ENCODE measurements around the gene MALAT1.

Gene MALAT1

DNA sequence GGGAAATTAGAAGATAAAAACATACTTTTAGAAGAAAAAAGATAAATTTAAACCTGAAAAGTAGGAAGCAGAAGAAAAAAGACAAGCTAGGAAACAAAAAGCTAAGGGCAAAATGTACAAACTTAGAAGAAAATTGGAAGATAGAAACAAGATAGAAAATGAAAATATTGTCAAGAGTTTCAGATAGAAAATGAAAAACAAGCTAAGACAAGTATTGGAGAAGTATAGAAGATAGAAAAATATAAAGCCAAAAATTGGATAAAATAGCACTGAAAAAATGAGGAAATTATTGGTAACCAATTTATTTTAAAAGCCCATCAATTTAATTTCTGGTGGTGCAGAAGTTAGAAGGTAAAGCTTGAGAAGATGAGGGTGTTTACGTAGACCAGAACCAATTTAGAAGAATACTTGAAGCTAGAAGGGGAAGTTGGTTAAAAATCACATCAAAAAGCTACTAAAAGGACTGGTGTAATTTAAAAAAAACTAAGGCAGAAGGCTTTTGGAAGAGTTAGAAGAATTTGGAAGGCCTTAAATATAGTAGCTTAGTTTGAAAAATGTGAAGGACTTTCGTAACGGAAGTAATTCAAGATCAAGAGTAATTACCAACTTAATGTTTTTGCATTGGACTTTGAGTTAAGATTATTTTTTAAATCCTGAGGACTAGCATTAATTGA lies 1.0 kb downstream of the MALAT1 start:
- Histone ChIP-seq H3K27me3 (ENCODE audit: control insufficient read depth in 1 of 2, insufficient read depth in 2 of 2, low read length in 2 of 2) (no peaks in the 10 kb centered on the region), H3K4me3 (ENCODE audit: low read depth in 1 of 2, low read length in 2 of 2) (peak overlapping the region; percentile 91 to 99), H3K9ac (ENCODE audit: low read depth in 1 of 2, low read length in 2 of 2) (peak overlapping the region; percentile 86 to 100), H3K4me1 (ENCODE audit: control insufficient read depth in 1 of 2, insufficient read depth in 2 of 2, low read length in 2 of 2) (peaks cover 19 to 20% of the 10 kb centered on the region in 2 donors), H3K27ac (ENCODE audit: low read depth, low read length) (peak overlapping the region; percentile 97), H3K9me3 (ENCODE audit: control insufficient read depth in 1 of 2, low read length in 2 of 2) (no peaks in the 10 kb centered on the region), H3K36me3 (ENCODE audit: control insufficient read depth in 1 of 2, insufficient read depth in 2 of 2, low read length in 2 of 2) (peaks cover 40 to 48% of the 10 kb centered on the region in 2 donors)

DNA sequence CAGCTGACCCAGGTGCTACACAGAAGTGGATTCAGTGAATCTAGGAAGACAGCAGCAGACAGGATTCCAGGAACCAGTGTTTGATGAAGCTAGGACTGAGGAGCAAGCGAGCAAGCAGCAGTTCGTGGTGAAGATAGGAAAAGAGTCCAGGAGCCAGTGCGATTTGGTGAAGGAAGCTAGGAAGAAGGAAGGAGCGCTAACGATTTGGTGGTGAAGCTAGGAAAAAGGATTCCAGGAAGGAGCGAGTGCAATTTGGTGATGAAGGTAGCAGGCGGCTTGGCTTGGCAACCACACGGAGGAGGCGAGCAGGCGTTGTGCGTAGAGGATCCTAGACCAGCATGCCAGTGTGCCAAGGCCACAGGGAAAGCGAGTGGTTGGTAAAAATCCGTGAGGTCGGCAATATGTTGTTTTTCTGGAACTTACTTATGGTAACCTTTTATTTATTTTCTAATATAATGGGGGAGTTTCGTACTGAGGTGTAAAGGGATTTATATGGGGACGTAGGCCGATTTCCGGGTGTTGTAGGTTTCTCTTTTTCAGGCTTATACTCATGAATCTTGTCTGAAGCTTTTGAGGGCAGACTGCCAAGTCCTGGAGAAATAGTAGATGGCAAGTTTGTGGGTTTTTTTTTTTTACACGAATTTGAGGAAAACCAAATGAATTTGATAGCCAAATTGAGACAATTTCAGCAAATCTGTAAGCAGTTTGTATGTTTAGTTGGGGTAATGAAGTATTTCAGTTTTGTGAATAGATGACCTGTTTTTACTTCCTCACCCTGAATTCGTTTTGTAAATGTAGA lies 1.7 kb downstream of the MALAT1 start:
- peak overlapping the region; percentile 86 to 100 for H3K9ac ChIP-seq (ENCODE audit: low read depth in 1 of 2, low read length in 2 of 2)
- peaks cover 27% of the 10 kb centered on the region in 2 donors for H3K4me1 ChIP-seq (ENCODE audit: control insufficient read depth in 1 of 2, insufficient read depth in 2 of 2, low read length in 2 of 2)
- H3K27ac ChIP-seq (ENCODE audit: low read depth, low read length), result peak overlapping the region; percentile 97
- H3K36me3 ChIP-seq (ENCODE audit: control insufficient read depth in 1 of 2, insufficient read depth in 2 of 2, low read length in 2 of 2), result peaks cover 47 to 55% of the 10 kb centered on the region in 2 donors
- H3K4me3 ChIP-seq (ENCODE audit: low read depth in 1 of 2, low read length in 2 of 2), result peak overlapping the region; percentile 91 to 99
- no peaks in the 10 kb centered on the region for H3K9me3 ChIP-seq (ENCODE audit: control insufficient read depth in 1 of 2, low read length in 2 of 2)
- no peaks in the 10 kb centered on the region for H3K27me3 ChIP-seq (ENCODE audit: control insufficient read depth in 1 of 2, insufficient read depth in 2 of 2, low read length in 2 of 2)

DNA sequence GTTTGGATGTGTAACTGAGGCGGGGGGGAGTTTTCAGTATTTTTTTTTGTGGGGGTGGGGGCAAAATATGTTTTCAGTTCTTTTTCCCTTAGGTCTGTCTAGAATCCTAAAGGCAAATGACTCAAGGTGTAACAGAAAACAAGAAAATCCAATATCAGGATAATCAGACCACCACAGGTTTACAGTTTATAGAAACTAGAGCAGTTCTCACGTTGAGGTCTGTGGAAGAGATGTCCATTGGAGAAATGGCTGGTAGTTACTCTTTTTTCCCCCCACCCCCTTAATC lies 2.3 kb downstream of the MALAT1 start:
- H3K36me3 ChIP-seq (ENCODE audit: control insufficient read depth in 1 of 2, insufficient read depth in 2 of 2, low read length in 2 of 2), result peaks cover 53 to 61% of the 10 kb centered on the region in 2 donors
- no peaks in the 10 kb centered on the region for H3K9me3 ChIP-seq (ENCODE audit: control insufficient read depth in 1 of 2, low read length in 2 of 2)
- no peaks in the 10 kb centered on the region for H3K27me3 ChIP-seq (ENCODE audit: control insufficient read depth in 1 of 2, insufficient read depth in 2 of 2, low read length in 2 of 2)
- peak overlapping the region; percentile 86 to 100 for H3K9ac ChIP-seq (ENCODE audit: low read depth in 1 of 2, low read length in 2 of 2)
- H3K27ac ChIP-seq (ENCODE audit: low read depth, low read length), result peak overlapping the region; percentile 97
- H3K4me1 ChIP-seq (ENCODE audit: control insufficient read depth in 1 of 2, insufficient read depth in 2 of 2, low read length in 2 of 2), result peaks cover 29 to 30% of the 10 kb centered on the region in 2 donors
- H3K4me3 ChIP-seq (ENCODE audit: low read depth in 1 of 2, low read length in 2 of 2), result peak overlapping the region; percentile 91 to 99

DNA sequence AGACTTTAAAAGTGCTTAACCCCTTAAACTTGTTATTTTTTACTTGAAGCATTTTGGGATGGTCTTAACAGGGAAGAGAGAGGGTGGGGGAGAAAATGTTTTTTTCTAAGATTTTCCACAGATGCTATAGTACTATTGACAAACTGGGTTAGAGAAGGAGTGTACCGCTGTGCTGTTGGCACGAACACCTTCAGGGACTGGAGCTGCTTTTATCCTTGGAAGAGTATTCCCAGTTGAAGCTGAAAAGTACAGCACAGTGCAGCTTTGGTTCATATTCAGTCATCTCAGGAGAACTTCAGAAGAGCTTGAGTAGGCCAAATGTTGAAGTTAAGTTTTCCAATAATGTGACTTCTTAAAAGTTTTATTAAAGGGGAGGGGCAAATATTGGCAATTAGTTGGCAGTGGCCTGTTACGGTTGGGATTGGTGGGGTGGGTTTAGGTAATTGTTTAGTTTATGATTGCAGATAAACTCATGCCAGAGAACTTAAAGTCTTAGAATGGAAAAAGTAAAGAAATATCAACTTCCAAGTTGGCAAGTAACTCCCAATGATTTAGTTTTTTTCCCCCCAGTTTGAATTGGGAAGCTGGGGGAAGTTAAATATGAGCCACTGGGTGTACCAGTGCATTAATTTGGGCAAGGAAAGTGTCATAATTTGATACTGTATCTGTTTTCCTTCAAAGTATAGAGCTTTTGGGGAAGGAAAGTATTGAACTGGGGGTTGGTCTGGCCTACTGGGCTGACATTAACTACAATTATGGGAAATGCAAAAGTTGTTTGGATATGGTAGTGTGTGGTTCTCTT lies 2.8 kb downstream of the MALAT1 start:
- Histone ChIP-seq H3K4me3 (ENCODE audit: low read depth in 1 of 2, low read length in 2 of 2) (peak overlapping the region; percentile 91 to 99), H3K9ac (ENCODE audit: low read depth in 1 of 2, low read length in 2 of 2) (peak overlapping the region; percentile 86 to 100), H3K27me3 (ENCODE audit: control insufficient read depth in 1 of 2, insufficient read depth in 2 of 2, low read length in 2 of 2) (no peaks in the 10 kb centered on the region), H3K9me3 (ENCODE audit: control insufficient read depth in 1 of 2, low read length in 2 of 2) (no peaks in the 10 kb centered on the region), H3K4me1 (ENCODE audit: control insufficient read depth in 1 of 2, insufficient read depth in 2 of 2, low read length in 2 of 2) (peaks cover 28% of the 10 kb centered on the region in 2 donors), H3K36me3 (ENCODE audit: control insufficient read depth in 1 of 2, insufficient read depth in 2 of 2, low read length in 2 of 2) (peaks cover 58 to 64% of the 10 kb centered on the region in 2 donors), H3K27ac (ENCODE audit: low read depth, low read length) (peak overlapping the region; percentile 97)

DNA sequence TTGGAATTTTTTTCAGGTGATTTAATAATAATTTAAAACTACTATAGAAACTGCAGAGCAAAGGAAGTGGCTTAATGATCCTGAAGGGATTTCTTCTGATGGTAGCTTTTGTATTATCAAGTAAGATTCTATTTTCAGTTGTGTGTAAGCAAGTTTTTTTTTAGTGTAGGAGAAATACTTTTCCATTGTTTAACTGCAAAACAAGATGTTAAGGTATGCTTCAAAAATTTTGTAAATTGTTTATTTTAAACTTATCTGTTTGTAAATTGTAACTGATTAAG lies 3.4 kb downstream of the MALAT1 start:
- Histone ChIP-seq H3K9ac (ENCODE audit: low read depth in 1 of 2, low read length in 2 of 2) (peak overlapping the region; percentile 86 to 100), H3K4me1 (ENCODE audit: control insufficient read depth in 1 of 2, insufficient read depth in 2 of 2, low read length in 2 of 2) (peaks cover 25 to 28% of the 10 kb centered on the region in 2 donors), H3K27ac (ENCODE audit: low read depth, low read length) (peak overlapping the region; percentile 97), H3K9me3 (ENCODE audit: control insufficient read depth in 1 of 2, low read length in 2 of 2) (no peaks in the 10 kb centered on the region), H3K4me3 (ENCODE audit: low read depth in 1 of 2, low read length in 2 of 2) (peak overlapping the region; percentile 91 to 99), H3K27me3 (ENCODE audit: control insufficient read depth in 1 of 2, insufficient read depth in 2 of 2, low read length in 2 of 2) (no peaks in the 10 kb centered on the region), H3K36me3 (ENCODE audit: control insufficient read depth in 1 of 2, insufficient read depth in 2 of 2, low read length in 2 of 2) (peaks cover 59 to 64% of the 10 kb centered on the region in 2 donors)

DNA sequence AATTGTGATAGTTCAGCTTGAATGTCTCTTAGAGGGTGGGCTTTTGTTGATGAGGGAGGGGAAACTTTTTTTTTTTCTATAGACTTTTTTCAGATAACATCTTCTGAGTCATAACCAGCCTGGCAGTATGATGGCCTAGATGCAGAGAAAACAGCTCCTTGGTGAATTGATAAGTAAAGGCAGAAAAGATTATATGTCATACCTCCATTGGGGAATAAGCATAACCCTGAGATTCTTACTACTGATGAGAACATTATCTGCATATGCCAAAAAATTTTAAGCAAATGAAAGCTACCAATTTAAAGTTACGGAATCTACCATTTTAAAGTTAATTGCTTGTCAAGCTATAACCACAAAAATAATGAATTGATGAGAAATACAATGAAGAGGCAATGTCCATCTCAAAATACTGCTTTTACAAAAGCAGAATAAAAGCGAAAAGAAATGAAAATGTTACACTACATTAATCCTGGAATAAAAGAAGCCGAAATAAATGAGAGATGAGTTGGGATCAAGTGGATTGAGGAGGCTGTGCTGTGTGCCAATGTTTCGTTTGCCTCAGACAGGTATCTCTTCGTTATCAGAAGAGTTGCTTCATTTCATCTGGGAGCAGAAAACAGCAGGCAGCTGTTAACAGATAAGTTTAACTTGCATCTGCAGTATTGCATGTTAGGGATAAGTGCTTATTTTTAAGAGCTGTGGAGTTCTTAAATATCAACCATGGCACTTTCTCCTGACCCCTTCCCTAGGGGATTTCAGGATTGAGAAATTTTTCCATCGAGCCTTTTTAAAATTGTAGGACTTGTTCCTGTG lies 3.9 kb downstream of the MALAT1 start:
- Histone ChIP-seq H3K27ac (ENCODE audit: low read depth, low read length) (peak overlapping the region; percentile 83), H3K4me3 (ENCODE audit: low read depth in 1 of 2, low read length in 2 of 2) (peak overlapping the region; percentile 91 to 99), H3K4me1 (ENCODE audit: control insufficient read depth in 1 of 2, insufficient read depth in 2 of 2, low read length in 2 of 2) (peaks cover 27 to 28% of the 10 kb centered on the region in 2 donors), H3K9me3 (ENCODE audit: control insufficient read depth in 1 of 2, low read length in 2 of 2) (no peaks in the 10 kb centered on the region), H3K27me3 (ENCODE audit: control insufficient read depth in 1 of 2, insufficient read depth in 2 of 2, low read length in 2 of 2) (no peaks in the 10 kb centered on the region), H3K36me3 (ENCODE audit: control insufficient read depth in 1 of 2, insufficient read depth in 2 of 2, low read length in 2 of 2) (peaks cover 59 to 64% of the 10 kb centered on the region in 2 donors), H3K9ac (ENCODE audit: low read depth in 1 of 2, low read length in 2 of 2) (peak overlapping the region; percentile 86 to 100)

DNA sequence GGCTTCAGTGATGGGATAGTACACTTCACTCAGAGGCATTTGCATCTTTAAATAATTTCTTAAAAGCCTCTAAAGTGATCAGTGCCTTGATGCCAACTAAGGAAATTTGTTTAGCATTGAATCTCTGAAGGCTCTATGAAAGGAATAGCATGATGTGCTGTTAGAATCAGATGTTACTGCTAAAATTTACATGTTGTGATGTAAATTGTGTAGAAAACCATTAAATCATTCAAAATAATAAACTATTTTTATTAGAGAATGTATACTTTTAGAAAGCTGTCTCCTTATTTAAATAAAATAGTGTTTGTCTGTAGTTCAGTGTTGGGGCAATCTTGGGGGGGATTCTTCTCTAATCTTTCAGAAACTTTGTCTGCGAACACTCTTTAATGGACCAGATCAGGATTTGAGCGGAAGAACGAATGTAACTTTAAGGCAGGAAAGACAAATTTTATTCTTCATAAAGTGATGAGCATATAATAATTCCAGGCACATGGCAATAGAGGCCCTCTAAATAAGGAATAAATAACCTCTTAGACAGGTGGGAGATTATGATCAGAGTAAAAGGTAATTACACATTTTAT lies 4.6 kb downstream of the MALAT1 start:
- peak overlapping the region; percentile 83 for H3K27ac ChIP-seq (ENCODE audit: low read depth, low read length)
- H3K9ac ChIP-seq (ENCODE audit: low read depth in 1 of 2, low read length in 2 of 2), result peak overlapping the region; percentile 86 to 100
- H3K4me1 ChIP-seq (ENCODE audit: control insufficient read depth in 1 of 2, insufficient read depth in 2 of 2, low read length in 2 of 2), result peaks cover 27 to 28% of the 10 kb centered on the region in 2 donors
- H3K27me3 ChIP-seq (ENCODE audit: control insufficient read depth in 1 of 2, insufficient read depth in 2 of 2, low read length in 2 of 2), result no peaks in the 10 kb centered on the region
- H3K9me3 ChIP-seq (ENCODE audit: control insufficient read depth in 1 of 2, low read length in 2 of 2), result no peaks in the 10 kb centered on the region
- peak overlapping the region; percentile 91 to 99 for H3K4me3 ChIP-seq (ENCODE audit: low read depth in 1 of 2, low read length in 2 of 2)
- H3K36me3 ChIP-seq (ENCODE audit: control insufficient read depth in 1 of 2, insufficient read depth in 2 of 2, low read length in 2 of 2), result peaks cover 59 to 64% of the 10 kb centered on the region in 2 donors

DNA sequence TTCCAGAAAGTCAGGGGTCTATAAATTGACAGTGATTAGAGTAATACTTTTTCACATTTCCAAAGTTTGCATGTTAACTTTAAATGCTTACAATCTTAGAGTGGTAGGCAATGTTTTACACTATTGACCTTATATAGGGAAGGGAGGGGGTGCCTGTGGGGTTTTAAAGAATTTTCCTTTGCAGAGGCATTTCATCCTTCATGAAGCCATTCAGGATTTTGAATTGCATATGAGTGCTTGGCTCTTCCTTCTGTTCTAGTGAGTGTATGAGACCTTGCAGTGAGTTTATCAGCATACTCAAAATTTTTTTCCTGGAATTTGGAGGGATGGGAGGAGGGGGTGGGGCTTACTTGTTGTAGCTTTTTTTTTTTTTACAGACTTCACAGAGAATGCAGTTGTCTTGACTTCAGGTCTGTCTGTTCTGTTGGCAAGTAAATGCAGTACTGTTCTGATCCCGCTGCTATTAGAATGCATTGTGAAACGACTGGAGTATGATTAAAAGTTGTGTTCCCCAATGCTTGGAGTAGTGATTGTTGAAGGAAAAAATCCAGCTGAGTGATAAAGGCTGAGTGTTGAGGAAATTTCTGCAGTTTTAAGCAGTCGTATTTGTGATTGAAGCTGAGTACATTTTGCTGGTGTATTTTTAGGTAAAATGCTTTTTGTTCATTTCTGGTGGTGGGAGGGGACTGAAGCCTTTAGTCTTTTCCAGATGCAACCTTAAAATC lies 5.3 kb downstream of the MALAT1 start:
- H3K9ac ChIP-seq (ENCODE audit: low read depth in 1 of 2, low read length in 2 of 2), result peak overlapping the region; percentile 86 to 100
- peaks cover 27 to 28% of the 10 kb centered on the region in 2 donors for H3K4me1 ChIP-seq (ENCODE audit: control insufficient read depth in 1 of 2, insufficient read depth in 2 of 2, low read length in 2 of 2)
- peak overlapping the region; percentile 91 to 99 for H3K4me3 ChIP-seq (ENCODE audit: low read depth in 1 of 2, low read length in 2 of 2)
- no peaks in the 10 kb centered on the region for H3K9me3 ChIP-seq (ENCODE audit: control insufficient read depth in 1 of 2, low read length in 2 of 2)
- H3K27ac ChIP-seq (ENCODE audit: low read depth, low read length), result peak overlapping the region; percentile 76
- peaks cover 59 to 64% of the 10 kb centered on the region in 2 donors for H3K36me3 ChIP-seq (ENCODE audit: control insufficient read depth in 1 of 2, insufficient read depth in 2 of 2, low read length in 2 of 2)
- H3K27me3 ChIP-seq (ENCODE audit: control insufficient read depth in 1 of 2, insufficient read depth in 2 of 2, low read length in 2 of 2), result no peaks in the 10 kb centered on the region
